HG03342 (cell line): ENCODE data around the gene C9orf43.

Experiments
- ATAC-seq: cut with Tn5 transposase; IDR thresholded peaks from one replicate; pipeline ENCODE4 v1.9.1; 2021; ENCODE audit warnings: mild to moderate bottlenecking, moderate library complexity; ENCODE audit not compliant: unreplicated experiment

Gene C9orf43

DNA sequence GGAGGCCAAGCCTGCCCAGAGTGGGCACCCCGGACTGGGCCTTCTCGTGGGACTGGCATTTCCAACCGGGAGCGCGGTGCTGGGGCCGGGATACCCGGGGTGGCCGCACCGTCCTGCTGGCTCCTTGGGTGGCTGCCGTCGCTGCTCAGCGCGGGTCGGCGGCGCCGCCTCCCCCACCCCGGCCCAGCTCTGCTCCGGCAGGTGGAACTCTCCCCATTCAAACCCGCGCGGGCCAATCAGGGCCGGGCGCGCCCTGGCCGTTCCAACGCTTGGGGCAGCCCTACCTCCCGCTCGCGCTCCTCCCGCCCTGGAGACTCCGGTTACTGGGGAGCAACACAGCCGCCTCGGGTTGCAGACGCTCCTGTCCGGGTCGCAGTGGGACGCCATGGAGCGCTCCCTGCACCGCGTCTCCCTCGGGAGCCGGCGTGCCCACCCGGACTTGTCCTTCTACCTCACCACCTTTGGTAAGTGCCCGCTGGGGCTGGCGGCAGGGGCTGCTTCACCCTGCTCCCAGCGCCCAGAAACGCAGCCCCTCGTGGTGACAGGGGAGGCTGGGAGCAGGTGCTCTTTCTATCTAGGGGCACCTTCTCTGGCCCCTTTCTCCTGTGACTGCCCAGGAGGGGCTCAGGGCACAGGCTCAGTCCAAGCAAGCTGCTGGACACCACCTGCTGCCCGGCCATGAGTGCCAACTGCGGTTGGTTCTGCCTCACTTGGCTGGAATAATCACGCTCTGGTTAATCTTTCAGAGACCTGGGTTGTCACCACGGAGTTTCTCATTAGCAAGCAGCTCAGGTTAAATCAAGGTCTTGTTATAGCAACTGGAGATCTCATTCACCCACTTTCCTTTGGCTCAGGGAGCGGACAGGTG, 53.1 kb downstream of the C9orf43 start, which contains the start of gene RGS3:
Gene RGS3 (plus strand): TSS at position 310 of the 868 bp plus-strand sequence. CDS start 76 bp downstream, at position 386.
- ATAC-seq, result no peak

DNA sequence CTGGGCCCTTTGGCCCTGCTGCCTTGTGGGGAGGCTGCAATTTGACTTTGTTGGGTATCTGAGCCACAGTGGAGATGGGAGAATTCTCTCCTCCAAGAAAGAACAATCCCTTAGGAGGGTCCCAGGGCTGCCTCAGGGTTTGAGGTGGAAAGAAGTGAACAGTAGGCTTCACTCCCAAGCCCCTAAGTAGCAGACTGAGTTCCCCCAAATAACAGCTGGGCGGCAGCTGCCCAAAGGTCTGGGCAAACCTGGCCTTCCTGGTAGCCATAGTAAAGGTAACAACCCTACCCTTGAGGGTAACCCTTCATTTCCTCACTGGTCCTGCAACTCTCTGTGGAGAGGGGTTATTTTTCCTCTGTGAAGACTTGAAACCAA, 53.7 kb downstream of the C9orf43 start:
- no peak for ATAC-seq

DNA sequence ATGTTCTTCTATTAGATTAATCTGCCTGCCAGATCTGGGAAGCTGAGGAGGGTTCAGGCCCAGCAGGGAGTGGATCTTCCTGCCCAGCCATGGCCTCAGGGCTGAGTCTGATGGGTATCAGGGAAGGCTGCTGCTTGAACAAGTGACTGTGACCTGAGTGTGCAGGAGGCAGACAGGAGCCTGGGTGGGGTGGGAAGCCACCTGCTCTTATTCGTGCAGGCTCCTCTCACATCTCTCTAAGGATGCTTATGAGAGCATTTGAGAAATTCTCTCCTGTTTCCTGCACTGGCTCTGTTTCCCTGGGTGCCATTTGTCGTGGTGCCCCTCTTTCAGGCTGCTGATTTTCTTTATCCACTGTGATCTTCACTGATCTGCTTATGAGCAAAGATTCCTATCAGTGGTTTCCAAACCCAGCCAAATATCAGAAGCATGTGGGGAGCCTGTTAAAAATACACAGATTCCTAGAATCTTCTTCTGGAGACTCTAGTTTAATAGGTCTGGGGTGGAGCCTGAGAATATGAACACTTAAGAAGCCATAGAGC, 55.1 kb downstream of the C9orf43 start:
- no peak for ATAC-seq

DNA sequence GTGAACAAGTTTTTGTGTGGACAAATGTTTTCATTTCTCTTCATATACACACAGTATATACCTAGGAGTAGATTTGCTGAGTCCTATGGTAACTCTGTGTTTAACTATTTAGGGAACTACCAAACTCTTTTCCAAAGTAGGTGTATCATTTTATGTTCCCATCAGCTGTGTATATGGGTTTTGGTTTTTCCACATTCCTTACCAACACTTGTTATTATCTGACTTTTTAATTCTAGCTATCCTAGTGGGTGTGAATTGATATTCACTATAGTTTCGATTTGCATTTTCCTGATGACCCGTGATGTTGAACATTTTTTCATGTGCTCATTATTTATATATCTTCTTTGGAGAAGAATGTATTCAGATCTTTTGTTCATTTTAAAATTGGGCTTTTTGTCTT, 56.6 kb downstream of the C9orf43 start:
- ATAC-seq, result no peak

DNA sequence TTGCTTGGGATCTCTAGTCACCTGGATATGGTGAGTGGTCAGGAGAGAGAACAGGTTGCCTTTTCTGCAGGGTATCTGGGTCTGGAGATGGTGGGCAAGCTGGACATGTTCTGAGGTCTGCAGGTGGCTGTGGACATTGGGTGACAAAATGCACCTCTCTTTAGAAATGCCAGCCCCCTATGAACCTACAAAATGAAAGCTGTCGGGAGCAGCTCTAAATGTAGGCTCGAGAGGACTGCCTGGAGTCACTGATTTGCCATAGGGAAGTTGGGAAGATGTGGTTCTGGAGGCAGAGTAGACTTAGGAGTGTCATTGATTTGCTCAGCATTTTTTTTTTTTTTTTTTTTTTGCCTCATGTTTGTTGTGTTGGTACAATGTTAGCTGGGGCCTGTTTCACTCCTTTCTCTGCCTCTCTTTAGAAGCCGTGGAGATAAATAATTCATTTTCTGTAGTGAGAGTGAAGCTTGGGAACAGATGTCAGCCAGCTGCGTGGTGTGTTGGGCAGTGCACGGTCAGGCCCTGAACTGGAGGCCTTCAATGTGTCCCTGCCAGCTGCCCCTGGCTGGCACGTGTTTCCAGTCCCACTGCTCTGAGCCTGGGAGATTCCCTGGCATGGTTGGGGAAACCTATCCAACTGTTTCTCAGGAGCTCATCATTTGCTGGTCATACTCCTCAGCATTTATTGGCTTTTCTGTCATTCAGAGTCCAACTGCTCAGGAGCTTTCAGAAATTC, 58.3 kb downstream of the C9orf43 start:
- no peak for ATAC-seq

DNA sequence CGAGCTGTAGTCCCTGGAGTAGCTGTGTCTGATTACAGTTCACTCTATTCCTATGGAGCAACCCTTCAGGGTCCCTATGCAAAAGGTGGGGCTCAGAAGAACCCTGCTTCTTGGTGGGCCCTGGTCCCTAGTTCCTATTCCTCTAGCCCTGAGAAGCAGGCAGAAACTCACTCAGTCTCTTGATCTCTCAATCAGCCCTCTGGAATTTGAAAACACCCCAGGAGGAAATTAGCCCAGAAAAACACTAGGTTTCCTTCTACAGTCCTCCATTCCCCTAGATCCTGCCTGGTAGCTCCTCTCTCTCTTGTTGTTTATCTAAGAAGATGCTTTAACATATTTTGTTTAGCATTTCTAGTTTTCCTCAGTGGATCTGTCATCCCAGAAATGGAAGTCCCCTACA, 60.6 kb downstream of the C9orf43 start:
- ATAC-seq, result no peak

DNA sequence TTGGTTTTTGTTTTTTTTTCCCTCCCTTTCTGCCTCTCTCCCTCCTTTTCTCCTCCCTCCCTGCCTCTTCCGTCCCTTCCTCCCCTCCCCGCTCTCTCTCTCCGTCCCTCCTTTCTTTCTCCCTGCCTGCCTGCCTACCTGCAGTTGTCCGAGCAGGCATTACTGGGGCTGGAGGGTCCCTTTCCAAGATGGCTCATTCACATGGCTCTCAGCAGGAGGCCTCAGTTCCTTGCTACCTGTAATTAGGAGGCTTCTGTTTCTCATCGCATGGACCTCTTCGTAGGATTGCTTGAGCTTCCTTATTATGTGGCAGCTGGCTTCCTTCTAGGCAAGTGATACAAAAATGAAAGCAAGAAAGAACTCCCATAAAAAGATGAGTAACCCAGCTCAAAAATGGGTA, 61.0 kb downstream of the C9orf43 start:
- no peak for ATAC-seq

DNA sequence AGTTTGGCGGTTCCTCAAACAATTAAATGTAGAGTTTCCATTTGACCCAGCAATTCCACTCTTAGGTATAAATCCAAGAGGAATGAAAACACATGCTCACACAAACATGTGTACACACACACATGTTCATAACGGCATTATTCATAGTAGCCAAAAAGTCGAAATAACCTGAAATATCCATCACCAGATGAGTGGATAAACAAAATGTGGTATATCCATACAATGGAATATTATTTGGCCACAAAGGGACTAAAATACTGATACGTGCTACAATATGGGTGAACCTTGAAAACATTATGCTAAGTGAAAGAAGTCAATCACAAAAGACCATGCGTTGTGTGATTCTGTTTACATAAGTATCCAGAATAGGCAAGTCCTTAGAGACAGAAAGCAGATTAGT, 61.7 kb downstream of the C9orf43 start:
- ATAC-seq, result no peak

DNA sequence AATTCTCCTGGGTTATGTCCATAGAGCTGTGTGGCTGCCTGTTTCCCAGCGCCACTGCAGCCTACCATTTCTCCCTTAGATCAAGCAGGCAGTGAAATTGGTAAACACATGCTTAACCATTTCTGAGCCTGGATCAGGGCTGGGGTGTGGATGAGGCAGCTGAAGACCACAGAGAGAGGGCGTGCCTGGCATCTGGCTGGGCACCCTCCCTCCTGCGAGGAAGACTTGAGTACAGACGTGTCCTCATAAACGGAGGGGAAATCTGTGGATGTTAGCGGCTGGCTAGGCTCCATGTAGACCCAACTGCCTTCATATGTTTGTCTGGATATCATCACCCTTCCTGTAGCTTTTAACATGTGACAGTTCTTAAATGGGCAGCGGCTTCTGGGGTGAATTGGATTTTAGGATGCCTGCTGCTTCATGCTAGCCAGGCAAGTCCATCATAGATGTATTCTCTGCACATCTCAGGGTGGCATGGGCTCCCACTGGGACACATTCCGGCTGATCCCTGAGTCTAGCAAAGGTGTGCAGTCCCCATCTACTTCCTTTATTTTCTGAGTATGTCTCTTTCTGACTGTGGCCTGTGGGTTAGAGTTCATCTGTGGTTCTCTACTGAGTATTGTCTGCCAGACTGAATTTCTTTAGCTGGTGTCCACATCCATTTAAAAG, 63.9 kb downstream of the C9orf43 start:
- no peak for ATAC-seq

DNA sequence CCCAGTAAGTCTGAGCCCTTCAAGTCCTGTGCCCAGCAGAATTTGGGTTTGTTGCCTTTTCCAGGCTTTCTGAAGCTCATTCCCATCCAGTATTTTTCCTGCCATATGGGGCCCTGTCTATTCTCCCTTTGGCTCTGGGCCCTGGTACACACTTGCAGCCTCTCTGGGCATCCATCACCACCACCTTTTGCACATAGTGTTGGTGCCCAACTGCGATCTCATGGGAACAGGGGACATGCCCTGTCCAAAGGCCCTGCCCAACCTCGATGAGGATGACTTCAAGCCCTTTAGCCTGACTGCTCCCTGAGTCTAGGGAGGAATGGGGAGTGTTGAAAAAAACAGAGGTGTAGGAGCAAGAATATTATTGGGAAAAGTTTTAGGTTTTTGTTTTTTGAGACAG, 64.5 kb downstream of the C9orf43 start:
- no peak for ATAC-seq

DNA sequence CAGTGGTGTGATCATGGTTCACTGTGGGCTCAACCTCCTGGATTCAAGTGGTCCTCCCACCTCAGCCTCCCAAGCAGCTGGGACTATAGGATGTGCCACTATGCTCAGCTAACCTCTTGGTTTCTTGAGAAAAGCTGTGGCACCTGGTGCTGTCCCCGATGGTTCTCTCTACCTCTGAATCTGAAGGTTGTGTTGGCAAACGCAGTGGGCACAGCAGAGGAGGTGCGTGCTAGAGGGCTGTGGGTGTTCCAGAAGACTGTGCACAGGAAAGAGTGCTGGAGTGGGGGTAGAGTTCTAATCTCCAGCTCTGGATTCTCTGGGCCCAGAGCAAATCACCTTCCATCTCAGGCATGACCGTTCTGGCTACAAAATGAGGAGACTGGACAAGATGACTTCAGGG, 65.4 kb downstream of the C9orf43 start:
- ATAC-seq, result no peak

DNA sequence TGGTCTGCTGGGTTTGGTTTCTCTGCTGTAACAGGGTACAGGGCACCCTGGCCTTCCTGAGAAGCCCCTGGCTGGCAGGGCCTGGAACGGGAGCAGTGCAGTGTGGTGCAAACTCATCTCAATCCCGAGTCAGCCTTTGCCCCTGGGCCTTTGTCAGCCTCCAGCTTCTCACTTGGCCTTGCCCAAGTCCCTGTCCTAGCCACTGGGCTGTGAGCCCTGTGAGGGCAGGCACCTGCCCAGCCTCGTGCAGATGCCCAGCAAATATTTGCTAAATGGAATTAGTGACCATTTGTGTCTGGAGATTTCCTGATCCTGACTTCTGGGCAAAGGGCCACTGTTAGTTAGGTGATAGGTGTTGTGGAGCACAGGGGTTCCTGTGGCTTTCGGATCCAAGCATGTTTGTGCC, 66.0 kb downstream of the C9orf43 start:
- ATAC-seq, result no peak

DNA sequence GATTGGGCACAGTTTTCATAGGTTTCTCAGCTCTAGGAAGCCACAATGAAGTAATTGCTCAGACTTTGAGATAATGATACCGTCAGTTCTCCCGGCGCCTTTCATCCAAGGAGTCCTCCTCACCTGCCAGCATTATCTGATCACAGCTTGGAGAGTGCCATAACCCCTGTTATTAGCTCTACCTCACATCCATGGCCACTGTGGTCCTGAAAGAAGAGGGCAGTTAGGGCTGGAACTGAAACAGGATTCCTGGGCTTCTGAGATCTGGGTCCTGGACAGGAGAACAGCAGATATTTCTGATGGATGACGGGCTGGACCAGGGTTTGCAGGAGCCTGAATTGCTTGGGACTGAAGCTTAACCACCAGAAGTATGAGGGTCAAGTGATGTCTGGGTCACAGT, 66.5 kb downstream of the C9orf43 start:
- ATAC-seq, result no peak

DNA sequence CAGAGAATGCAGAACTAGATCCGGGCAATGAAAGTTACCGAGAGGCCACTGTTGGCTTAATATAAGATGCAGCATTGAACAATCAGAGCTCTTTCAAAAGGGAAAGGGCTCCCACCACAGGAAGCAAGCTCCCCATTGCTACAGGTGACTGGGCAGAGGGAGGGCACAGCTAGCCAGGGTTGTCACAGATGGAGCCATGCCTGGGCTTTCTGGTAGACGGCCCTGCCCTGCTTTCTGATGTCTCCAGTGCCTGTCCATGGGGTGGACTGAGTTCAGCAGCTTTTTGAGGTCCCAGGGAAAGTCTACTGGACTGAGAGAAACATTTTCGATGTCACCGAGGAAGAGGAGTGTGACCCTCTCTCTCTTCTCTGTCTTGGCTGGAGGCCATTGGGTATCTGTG, 67.1 kb downstream of the C9orf43 start:
- ATAC-seq, result no peak

DNA sequence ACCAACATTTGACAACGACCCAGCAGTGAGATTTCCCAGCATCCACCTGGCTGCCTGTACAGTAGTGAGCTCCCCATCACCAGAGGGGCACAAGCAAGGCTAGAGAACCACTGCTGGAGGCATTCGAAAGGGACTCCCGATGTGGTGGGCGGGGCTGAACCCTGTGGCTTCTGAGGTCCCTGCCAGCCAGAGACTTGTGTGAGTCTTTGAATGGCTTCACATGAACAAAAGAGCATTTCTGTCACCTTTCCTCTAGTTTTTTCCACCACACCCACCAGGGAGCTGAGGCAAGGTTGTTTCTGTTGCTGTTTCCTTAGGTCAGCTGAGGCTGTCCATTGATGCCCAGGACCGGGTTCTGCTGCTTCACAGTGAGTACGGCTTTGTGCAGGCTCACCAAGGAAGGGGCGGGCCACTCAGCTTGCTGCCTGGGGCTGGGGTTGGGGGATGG, 68.7 kb downstream of the C9orf43 start:
- ATAC-seq, result no peak
